GM19397 (cell line): ENCODE results near the gene C11orf68.

Source experiments
- ATAC-seq: cut with Tn5 transposase; IDR thresholded peaks from one replicate; pipeline ENCODE4 v1.9.1; 2021; ENCODE audit warnings: mild to moderate bottlenecking, moderate library complexity; ENCODE audit not compliant: unreplicated experiment

Gene C11orf68

GRCh38 chr11:65944767-65945166 lies 25.9 kb upstream of the C11orf68 start:
- ATAC-seq, result no peak

GRCh38 chr11:65944191-65944590 lies 25.3 kb upstream of the C11orf68 start:
- no peak for ATAC-seq

GRCh38 chr11:65942531-65942930 lies 23.7 kb upstream of the C11orf68 start:
- no peak for ATAC-seq

GRCh38 chr11:65941720-65942310 lies 23.0 kb upstream of the C11orf68 start:
- ATAC-seq, result no peak

GRCh38 chr11:65937766-65938165 lies 18.9 kb upstream of the C11orf68 start:
- no peak for ATAC-seq

- ATAC-seq, result no peak
Measured at GRCh38 chr11:65934014-65934413, 15.2 kb upstream of the C11orf68 start.

GRCh38 chr11:65932558-65932919 lies 13.7 kb upstream of the C11orf68 start:
- ATAC-seq, result no peak

- no peak for ATAC-seq
Measured at GRCh38 chr11:65931773-65932557, 13.1 kb upstream of the C11orf68 start.

- ATAC-seq, result no peak
Measured at GRCh38 chr11:65928667-65929066, 9.8 kb upstream of the C11orf68 start.

GRCh38 chr11:65927904-65928397 lies 9.1 kb upstream of the C11orf68 start:
- peak; percentile 74 for ATAC-seq

- no peak for ATAC-seq
Measured at GRCh38 chr11:65925397-65925796, 6.5 kb upstream of the C11orf68 start.

GRCh38 chr11:65922565-65922964 lies 3.7 kb upstream of the C11orf68 start:
- no peak for ATAC-seq

- no peak for ATAC-seq
Measured at GRCh38 chr11:65921876-65922275, 3.0 kb upstream of the C11orf68 start.

- no peak for ATAC-seq
Measured at GRCh38 chr11:65921033-65921555, 2.2 kb upstream of the C11orf68 start.

GRCh38 chr11:65920372-65920802 lies 1.5 kb upstream of the C11orf68 start:
- ATAC-seq, result no peak

GRCh38 chr11:65919573-65920371 lies 910 bp upstream of the C11orf68 start:
- peak; percentile 45 for ATAC-seq

- peak; percentile 85 for ATAC-seq
Measured at GRCh38 chr11:65919141-65919572, 295 bp upstream of the C11orf68 start, which contains the start of gene DRAP1. Gene DRAP1, plus strand, starts transcription at chr11:65919426. Its CDS starts 76 bp downstream, at chr11:65919502.

GRCh38 chr11:65917434-65918210 lies 1.2 kb downstream of the C11orf68 start:
- ATAC-seq, result no peak

- no peak for ATAC-seq
Measured at GRCh38 chr11:65917077-65917433, 1.8 kb downstream of the C11orf68 start.

GRCh38 chr11:65916391-65916790 lies 2.5 kb downstream of the C11orf68 start:
- ATAC-seq, result no peak
